HepG2 (cell line): ENCODE measurements around the gene FRAS1. TPM values are rescaled to one million over a fixed set of nuclear protein-coding genes. Genes with fewer than 3 reads are reported as not detected.

ENCODE experiments used
- ATAC-seq: fragments of 200-7000 bp; cut with Tn5 transposase; 3 replicates; pipeline ENCODE4 v1.9.1; 2020; ENCODE audit warnings: mild to moderate bottlenecking, moderate library complexity
- BruUV-seq: library from RNA; stranded (reverse); fragments of 400-500 nt; replicated peaks from 2 replicates; lab custom pipeline; 2021; lab: Mats Ljungman, UMichigan
- CTCF ChIA-PET: fragments of 300-600 bp; formaldehyde crosslinking; extraction: SDS; loops from one replicate; lab custom pipeline; 2021; ENCODE audit warnings: low total read pairs, inconsistent platforms, low intra/inter-chr PET ratio; lab: Yijun Ruan, JAX
- POLR2A ChIA-PET: fragments of 350-600 bp; sonication (Branson Sonifier 250); formaldehyde crosslinking; loops from one replicate; lab custom pipeline; 2020; ENCODE audit warnings: antibody characterized with exemption, inconsistent platforms; lab: Yijun Ruan, JAX
- DNase-seq: peaks from one replicate; pipeline ENCODE4 v3.0.0-alpha.2; 2015; ENCODE audit warnings: low spot score
- FAIRE-seq: peaks from 3 replicates; lab custom pipeline; 2011; peaks lifted over from hg19 to GRCh38; lab: Jason Lieb, UNC
- H2AFZ ChIP-seq: one replicate; pipeline ENCODE4 v1.6.1; 2011; ENCODE audit warnings: low read length, inconsistent platforms
- H3K27ac ChIP-seq: fragments of 300-600 bp; 3 replicates; pipeline ENCODE4 v1.8.0; 2011; ENCODE audit warnings: mixed run types, mild to moderate bottlenecking, mixed read lengths, low read length, inconsistent platforms; ENCODE audit not compliant: insufficient read depth; ENCODE audit errors: extremely low read length
- H3K27me3 ChIP-seq, 2 experiments: fragments of 200-600 bp in 1 of 2; 2 replicates in 1 of 2; 3 replicates in 1 of 2; pipeline versions ENCODE4 v1.6.0 to v1.8.0; 2011; ENCODE audit warnings: low read length in 2 of 2, mild to moderate bottlenecking in 2 of 2, moderate library complexity in 2 of 2, inconsistent platforms in 1 of 2; ENCODE audit not compliant: insufficient read depth in 2 of 2, control insufficient read depth in 1 of 2
- H3K36me3 ChIP-seq, 2 experiments: fragments of 200-600 bp in 1 of 2; replicated peaks in 1 of 2; 2 replicates in 1 of 2; 3 replicates in 1 of 2; pipeline versions ENCODE4 v1.5.1 to v1.8.0; 2011; ENCODE audit warnings: low read length in 2 of 2, inconsistent platforms in 1 of 2; ENCODE audit not compliant: insufficient read depth in 2 of 2, control insufficient read depth in 1 of 2
- H3K4me1 ChIP-seq: 2 replicates; pipeline ENCODE4 v1.5.1; 2012; ENCODE audit warnings: low read length, inconsistent platforms; ENCODE audit not compliant: insufficient read depth
- H3K4me2 ChIP-seq: 2 replicates; pipeline ENCODE4 v1.6.0; 2011; ENCODE audit warnings: low read depth, low read length, inconsistent platforms
- H3K4me3 ChIP-seq, 3 experiments: fragments of 200-600 bp in 1 of 3; sonication (generic), shearing (Covaris generic) in 1 of 3; replicated peaks in 1 of 3; 2 replicates each; pipeline ENCODE4 v1.5.1; 2011 to 2016; ENCODE audit warnings: low read length in 3 of 3, inconsistent platforms in 2 of 3, low read depth in 2 of 3, mild to moderate bottlenecking in 2 of 3, control low read depth in 1 of 3, mixed read lengths in 1 of 3; ENCODE audit not compliant: insufficient read depth in 1 of 3
- H3K79me2 ChIP-seq: one replicate; pipeline ENCODE4 v1.6.1; 2011; ENCODE audit warnings: low read length, inconsistent platforms; ENCODE audit not compliant: insufficient read depth
- H3K9ac ChIP-seq: 2 replicates; pipeline ENCODE4 v1.6.0; 2011; ENCODE audit warnings: mild to moderate bottlenecking, low read depth, low read length, inconsistent platforms; ENCODE audit not compliant: insufficient read depth
- H3K9me3 ChIP-seq: 2 replicates; pipeline ENCODE4 v1.5.1; 2012; ENCODE audit warnings: mild to moderate bottlenecking, low read length
- H4K20me1 ChIP-seq: 2 replicates; pipeline ENCODE4 v1.6.0; 2011; ENCODE audit warnings: inconsistent platforms, mild to moderate bottlenecking, low read length, moderate library complexity; ENCODE audit not compliant: insufficient read depth
- ETV6 ChIP-seq: sonication (generic); formaldehyde crosslinking; conservative IDR thresholded peaks from 2 replicates; pipeline ENCODE4 v1.4.0; 2020; ENCODE audit warnings: missing genetic modification reagents
- MAFF ChIP-seq: IDR thresholded peaks from 2 replicates; pipeline ENCODE4 v1.6.1; 2011; ENCODE audit warnings: low read depth, low read length, improper control_type of control experiment
- MAFK ChIP-seq, 2 experiments: IDR thresholded peaks in 1 of 2; conservative IDR thresholded peaks in 1 of 2; 2 replicates each; pipeline ENCODE4 v1.6.1; 2011; ENCODE audit warnings: improper control_type of control experiment in 2 of 2, low read length in 2 of 2
- MIER3 ChIP-seq: IDR thresholded peaks from 2 replicates; pipeline ENCODE4 v1.6.1; 2016; ENCODE audit warnings: missing compliant biosample characterization, borderline replicate concordance
- MNT ChIP-seq: fragments of 450-650 bp; IDR thresholded peaks from 2 replicates; pipeline ENCODE4 v1.6.1; 2016
- NKX3-1 ChIP-seq: sonication (generic); formaldehyde crosslinking; IDR thresholded peaks from 2 replicates; pipeline ENCODE4 v1.5.0; 2020; ENCODE audit warnings: missing genetic modification reagents
- NR2C2 ChIP-seq: sonication (generic); formaldehyde crosslinking; IDR thresholded peaks from 2 replicates; pipeline ENCODE4 v1.4.0; 2020; ENCODE audit warnings: missing genetic modification reagents, mild to moderate bottlenecking, moderate library complexity, borderline replicate concordance
- PHF5A ChIP-seq: IDR thresholded peaks from one replicate; pipeline ENCODE4 v1.6.1; 2018; ENCODE audit warnings: low read depth, missing genetic modification reagents; ENCODE audit not compliant: unreplicated experiment
- TARDBP ChIP-seq: sonication (generic); formaldehyde crosslinking; IDR thresholded peaks from 2 replicates; pipeline ENCODE4 v1.8.0; 2022; ENCODE audit warnings: mild to moderate bottlenecking, missing genetic modification reagents
- WIZ ChIP-seq: sonication (generic); formaldehyde crosslinking; IDR thresholded peaks from 2 replicates; pipeline ENCODE4 v1.5.1; 2020; ENCODE audit warnings: mild to moderate bottlenecking, missing genetic modification reagents
- ZNF510 ChIP-seq: sonication (generic); formaldehyde crosslinking; IDR thresholded peaks from 2 replicates; pipeline ENCODE4 v1.4.0; 2020; ENCODE audit warnings: low read depth, mild to moderate bottlenecking, missing genetic modification reagents
- ZNF513 ChIP-seq: sonication (generic); formaldehyde crosslinking; conservative IDR thresholded peaks from 2 replicates; pipeline ENCODE4 v1.5.0; 2020; ENCODE audit warnings: missing genetic modification reagents
- ZNF577 ChIP-seq: sonication (generic); formaldehyde crosslinking; IDR thresholded peaks from 2 replicates; pipeline ENCODE4 v1.4.0; 2020; ENCODE audit warnings: mild to moderate bottlenecking, low read depth, missing genetic modification reagents, borderline replicate concordance
- ZNF607 ChIP-seq: sonication (generic); formaldehyde crosslinking; IDR thresholded peaks from 2 replicates; pipeline ENCODE4 v1.5.1; 2020; ENCODE audit warnings: missing genetic modification reagents, mild to moderate bottlenecking, borderline replicate concordance
- ZNF616 ChIP-seq: sonication (generic); formaldehyde crosslinking; IDR thresholded peaks from 2 replicates; pipeline ENCODE4 v1.5.0; 2020; ENCODE audit warnings: low read depth, mild to moderate bottlenecking, missing genetic modification reagents
- ZNF766 ChIP-seq: sonication (generic); formaldehyde crosslinking; IDR thresholded peaks from 2 replicates; pipeline ENCODE4 v1.5.0; 2020; ENCODE audit warnings: missing genetic modification reagents, borderline replicate concordance
- ZNF772 ChIP-seq: sonication (generic); formaldehyde crosslinking; IDR thresholded peaks from 2 replicates; pipeline ENCODE4 v1.5.0; 2020; ENCODE audit warnings: mild to moderate bottlenecking, missing genetic modification reagents
- WGBS: methylation state at CpG from one replicate; pipeline ENCODE4 v1.1.6; 2017; ENCODE audit warnings: low lambda C conversion rate; 5-methylcytosine and 5-hydroxymethylcytosine counted together
- in situ Hi-C: cut with HindIII; loops from 2 replicates; pipeline ENCODE4 v1.10.0; 2017; ENCODE audit warnings: low pct_unique_long_range_greater_than_20kb; ENCODE audit not compliant: extremely low pct_ligation_motif_present
- intact Hi-C: fragments of 100-400 bp; cut with micrococcal nuclease; formaldehyde crosslinking; loops from one replicate; pipeline ENCODE4 v1.10.0; 2022; ENCODE audit not compliant: unreplicated experiment
- polyA plus RNA-seq, 8 experiments: library from polyadenylated mRNA; depleted of rRNA in 3 of 8; stranded (reverse) in 7 of 8; unstranded in 1 of 8; fragments of >200 nt; fragmentation: Illumina TruSeq in 4 of 8; extraction: Trizol in 4 of 8; gene quantifications; 2 replicates each; pipeline versions ENCODE4 v1.2.1 to v1.2.3, GENCODE V29; 2011 to 2016; ENCODE audit warnings: low read depth in 4 of 8, missing spikeins in 1 of 8, mixed read lengths in 1 of 8; ENCODE audit not compliant: insufficient read depth in 1 of 8
- total RNA-seq, 5 experiments: library from RNA; depleted of rRNA; stranded (reverse); fragments of >200 nt; fragmentation: Illumina TruSeq; extraction: Trizol; gene quantifications; 2 replicates each; pipeline ENCODE4 v1.2.3, GENCODE V29; 2016; ENCODE audit warnings: low read depth in 1 of 5

Gene FRAS1
- total and polyA plus RNA-seq, 2 of the 13 experiments (the other 11 are each of a cell fraction or from before 2014, with no cell fraction given) = 22.5 to 31.6 TPM

GRCh38 chr4:78032929-78033328 lies 24.2 kb upstream of the FRAS1 start:
- DNase-seq = no peak
- Histone ChIP-seq H2AFZ (no peak overlapping the region), H3K4me1 (no peaks in the 10 kb centered on the region), H3K27me3 (peaks cover 0 to 7% of the 10 kb centered on the region in 2 experiments; a peak in 1 of 5 replicates), H3K9me3 (no peaks in the 10 kb centered on the region), H3K4me2 (no peak overlapping the region), H3K79me2 (no peaks in the 10 kb centered on the region), H3K36me3 (no peaks in the 10 kb centered on the region), H3K9ac (no peak overlapping the region), H3K27ac (no peak overlapping the region), H3K4me3 (no peak overlapping the region), H4K20me1 (no peaks in the 10 kb centered on the region)
- TF ChIP-seq ETV6 (no peak), ZNF772 (CRISPR knock-in tag) (no peak), MIER3 (CRISPR knock-in tag) (no peak), ZNF607 (CRISPR knock-in tag) (no peak), WIZ (CRISPR knock-in tag) (no peak), ZNF766 (CRISPR knock-in tag) (no peak), MAFF (peak; percentile 66), ZNF510 (CRISPR knock-in tag) (no peak), TARDBP (no peak), NKX3-1 (CRISPR knock-in tag) (no peak), ZNF616 (CRISPR knock-in tag) (no peak), ZNF577 (CRISPR knock-in tag) (no peak), NR2C2 (no peak), PHF5A (CRISPR knock-in tag) (no peak), MNT (peak; percentile 25; the same call in 1 of the 2 replicates), ZNF513 (CRISPR knock-in tag) (no peak), MAFK (conservative IDR thresholded peaks at IDR 0.05 in 1 of 2, IDR thresholded peaks at IDR 0.05 in 1 of 2; ENCODE audit: low read length in 2 of 2) (peak; percentile 71 to 83; a peak in 3 of 4 replicates)
- 0% methylated on average over 1 of the region's 1 CpG for WGBS
- no peak for ATAC-seq
- no TSS peak for BruUV-seq
- ChIA-PET POLR2A (no interaction called here), CTCF (no interaction called here)
- no peak for FAIRE-seq
- in situ Hi-C loops (no loop called here), intact Hi-C loops (no loop called here)
